ENCODE data around the gene AMDHD2. TPM values are rescaled to one million over a fixed set of nuclear protein-coding genes. Genes with fewer than 3 reads are reported as not detected.
A peak's percentile ranks its signal among the peaks of the same experiment; 100 is the strongest.

The AMDHD2 gene
- total RNA-seq, 1 experiment from 2014 or later: 25.9 TPM

DNA sequence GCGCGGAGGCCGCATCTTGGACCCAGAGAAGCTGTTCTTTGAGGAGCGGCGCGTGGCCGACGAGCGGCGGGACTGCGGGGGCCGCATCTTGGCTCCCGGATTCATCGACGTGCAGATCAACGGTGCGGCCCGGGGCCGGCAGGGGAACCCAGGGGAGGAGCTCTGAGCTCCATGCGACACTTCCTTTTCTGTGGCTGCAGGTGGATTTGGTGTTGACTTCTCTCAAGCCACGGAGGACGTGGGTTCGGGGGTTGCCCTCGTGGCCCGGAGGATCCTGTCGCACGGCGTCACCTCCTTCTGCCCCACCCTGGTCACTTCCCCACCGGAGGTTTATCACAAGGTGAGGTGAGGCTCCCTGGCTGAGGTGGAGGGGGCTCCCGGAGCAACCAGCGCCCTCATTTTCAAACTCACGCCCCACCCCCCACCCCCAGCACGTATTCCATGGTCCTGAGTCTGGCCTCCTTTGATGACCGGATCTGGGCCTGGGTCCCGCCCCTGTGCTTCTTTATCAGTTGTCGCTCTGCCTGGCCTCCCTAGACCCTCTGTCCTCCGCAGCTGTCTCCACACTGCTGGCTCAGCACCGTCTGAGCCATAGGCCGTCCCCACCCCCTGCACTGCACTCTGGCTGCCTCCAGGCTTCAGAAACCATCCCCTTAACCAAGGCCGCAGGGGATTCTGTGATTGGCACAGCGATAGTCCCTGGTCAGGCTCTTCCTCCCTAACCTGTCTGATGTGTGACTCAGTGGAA is 787 bp downstream of the AMDHD2 start:
- Histone ChIP-seq H3K4me3 (peak overlapping the region; percentile 69), H3K9me3 (no peaks in the 10 kb centered on the region), H3K27me3 (no peaks in the 10 kb centered on the region), H3K36me3 (peaks cover 62% of the 10 kb centered on the region)
- no peak for DNase-seq

DNA sequence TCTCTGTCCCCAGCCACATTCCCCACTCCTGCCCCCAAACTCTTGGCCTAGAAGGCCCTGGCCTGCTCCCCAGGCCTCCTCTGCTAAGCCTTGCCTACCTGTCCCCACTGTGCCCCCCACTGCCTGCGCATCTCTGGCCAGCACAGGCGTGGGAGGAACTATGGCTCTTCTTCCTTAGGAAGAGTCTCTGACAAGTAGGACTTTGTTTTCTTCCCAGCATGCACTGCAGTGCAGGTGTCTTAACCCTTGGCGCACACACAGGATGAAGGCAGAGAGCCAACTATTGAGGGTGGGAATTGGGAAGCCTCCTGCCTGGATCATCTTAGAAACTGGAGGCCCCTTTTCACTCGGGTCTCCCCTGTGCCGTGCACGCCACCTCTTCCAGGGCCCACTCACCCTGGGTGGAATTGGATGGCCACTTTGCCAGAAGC is 3.6 kb downstream of the AMDHD2 start:
- DNase-seq: no peak
- peaks cover 73% of the 10 kb centered on the region for H3K36me3 ChIP-seq
- H3K9me3 ChIP-seq: no peaks in the 10 kb centered on the region
- H3K4me3 ChIP-seq: no peak overlapping the region
- no peaks in the 10 kb centered on the region for H3K27me3 ChIP-seq

DNA sequence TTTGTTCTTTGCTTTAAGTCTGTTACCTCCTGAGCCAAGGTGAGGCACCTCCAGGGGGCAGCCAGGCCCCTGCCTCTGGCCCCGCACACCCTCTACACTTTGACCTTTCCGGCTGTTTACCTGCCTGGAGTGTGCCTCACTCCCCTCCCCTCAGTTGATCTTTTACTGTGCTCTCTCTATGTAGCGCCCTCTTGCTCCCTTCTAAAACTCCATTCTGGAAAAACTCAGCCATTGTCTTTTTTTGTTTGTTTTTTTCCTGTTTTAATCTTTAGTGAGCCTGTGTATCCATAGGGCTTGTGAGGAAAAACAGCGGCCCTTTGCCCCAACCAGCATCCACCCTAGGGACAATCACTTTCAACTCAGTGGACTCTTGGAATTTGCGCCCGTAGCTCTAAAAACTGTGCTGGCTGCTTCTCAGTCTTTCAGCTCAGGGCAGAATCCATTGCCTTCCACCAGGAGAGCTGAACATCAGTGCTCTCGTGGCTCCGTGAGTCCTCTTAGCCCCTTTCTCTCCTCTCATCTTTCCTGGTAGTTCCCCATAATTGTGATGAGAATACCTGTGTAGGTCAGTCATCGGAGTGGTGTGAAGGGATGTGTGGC is 4.3 kb downstream of the AMDHD2 start:
- H3K27me3 ChIP-seq: no peaks in the 10 kb centered on the region
- DNase-seq: no peak
- no peaks in the 10 kb centered on the region for H3K9me3 ChIP-seq
- H3K36me3 ChIP-seq: peaks cover 73% of the 10 kb centered on the region
- no peak overlapping the region for H3K4me3 ChIP-seq

- Histone ChIP-seq H3K4me3 (no peak overlapping the region), H3K27me3 (no peaks in the 10 kb centered on the region), H3K36me3 (peaks cover 78% of the 10 kb centered on the region), H3K9me3 (no peaks in the 10 kb centered on the region)
- DNase-seq: no peak
Observed at GRCh38 chr16:2526135-2526534, 6.0 kb downstream of the AMDHD2 start.

DNA sequence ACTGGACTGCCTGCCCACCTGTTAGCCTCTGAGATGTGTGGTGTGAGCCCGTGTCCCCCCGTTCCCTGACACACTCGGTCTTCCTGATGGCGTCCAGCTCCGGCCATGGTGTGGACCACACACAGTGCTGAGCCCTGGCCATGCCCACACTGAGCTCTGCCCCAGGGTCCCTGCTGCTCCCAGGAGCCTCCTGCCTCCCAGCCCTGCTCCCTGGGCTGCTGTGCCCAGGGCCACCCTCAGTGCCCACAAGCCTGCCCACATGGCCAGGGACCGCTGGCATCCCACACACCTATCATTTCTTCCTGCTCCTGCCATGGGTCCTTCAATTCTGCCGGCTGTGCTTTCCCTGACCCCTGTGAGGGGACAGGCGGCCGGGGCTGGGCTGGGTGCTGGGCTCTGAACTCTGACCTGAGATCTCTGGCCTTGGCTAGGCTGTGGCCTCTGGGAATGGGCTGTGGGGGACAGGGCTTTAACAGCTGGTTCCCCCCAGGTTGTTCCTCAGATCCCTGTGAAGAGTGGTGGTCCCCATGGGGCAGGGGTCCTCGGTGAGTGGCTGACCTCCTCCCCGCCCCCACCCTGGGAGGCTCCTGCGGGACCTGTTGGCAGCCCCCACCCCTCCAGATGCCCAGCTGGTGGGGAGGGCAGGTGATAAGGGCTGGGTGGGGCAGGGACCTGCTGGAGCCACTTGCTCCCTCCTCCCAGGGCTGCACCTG is 7.1 kb downstream of the AMDHD2 start:
- H3K27me3 ChIP-seq: no peaks in the 10 kb centered on the region
- H3K36me3 ChIP-seq: peaks cover 68% of the 10 kb centered on the region
- no peaks in the 10 kb centered on the region for H3K9me3 ChIP-seq
- no peak for DNase-seq
- no peak overlapping the region for H3K4me3 ChIP-seq

DNA sequence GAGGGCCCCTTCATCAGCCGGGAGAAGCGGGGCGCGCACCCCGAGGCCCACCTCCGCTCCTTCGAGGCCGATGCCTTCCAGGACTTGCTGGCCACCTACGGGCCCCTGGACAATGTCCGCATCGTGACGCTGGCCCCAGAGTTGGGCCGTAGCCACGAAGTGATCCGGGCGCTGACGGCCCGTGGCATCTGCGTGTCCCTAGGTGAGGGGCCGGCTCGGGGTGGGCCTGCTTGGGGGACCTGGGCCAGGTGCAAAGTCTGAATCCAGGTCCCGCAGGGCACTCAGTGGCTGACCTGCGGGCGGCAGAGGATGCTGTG is 7.6 kb downstream of the AMDHD2 start:
- Histone ChIP-seq H3K27me3 (no peaks in the 10 kb centered on the region), H3K36me3 (peaks cover 68% of the 10 kb centered on the region), H3K4me3 (no peak overlapping the region), H3K9me3 (no peaks in the 10 kb centered on the region)
- DNase-seq: no peak

GRCh38 chr16:2528161-2529060 is 8.2 kb downstream of the AMDHD2 start:
- peaks cover 62% of the 10 kb centered on the region for H3K36me3 ChIP-seq
- no peak overlapping the region for H3K4me3 ChIP-seq
- no peaks in the 10 kb centered on the region for H3K27me3 ChIP-seq
- no peaks in the 10 kb centered on the region for H3K9me3 ChIP-seq
- no peak for DNase-seq

DNA sequence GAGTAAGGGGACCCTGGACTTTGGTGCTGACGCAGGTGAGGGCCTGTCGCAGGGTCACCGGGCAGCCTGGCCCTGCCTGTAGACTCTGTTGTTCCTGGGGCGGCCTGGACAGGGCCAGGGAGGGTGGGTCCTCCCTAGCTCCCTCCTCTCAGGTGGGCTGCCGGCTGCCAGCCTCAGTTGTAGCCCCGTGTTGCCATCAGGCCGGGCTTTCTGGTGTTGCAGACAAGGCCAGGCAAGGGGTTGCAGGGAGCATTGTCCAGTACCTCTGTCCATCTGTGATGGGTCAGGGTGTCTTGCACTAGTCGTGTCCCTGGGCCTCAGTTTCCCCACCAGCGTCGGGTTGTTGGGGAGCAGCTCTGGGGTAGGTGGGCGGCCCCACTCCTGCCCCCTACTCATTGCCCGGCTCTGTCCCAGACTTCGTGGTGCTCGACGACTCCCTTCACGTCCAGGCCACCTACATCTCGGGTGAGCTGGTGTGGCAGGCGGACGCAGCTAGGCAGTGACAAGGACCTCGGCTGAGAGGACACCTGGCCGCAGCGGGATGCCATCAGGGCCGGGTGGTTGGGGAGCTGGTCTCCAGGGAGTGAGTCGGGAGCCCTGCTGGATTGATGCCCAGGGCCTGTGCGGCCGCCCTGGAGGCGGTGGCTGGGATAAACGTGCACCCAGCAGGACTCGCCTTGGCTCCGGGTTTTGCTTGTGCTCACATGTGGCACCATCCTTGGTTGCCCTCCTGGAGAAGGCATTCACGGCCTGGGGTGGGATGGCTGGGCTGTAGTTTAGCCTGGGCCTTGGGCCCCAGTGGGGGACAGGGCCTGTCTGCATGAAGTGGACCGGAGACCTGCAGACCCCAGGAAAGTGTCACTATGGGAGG is 9.1 kb downstream of the AMDHD2 start:
- H3K4me3 ChIP-seq: no peak overlapping the region
- H3K36me3 ChIP-seq: peaks cover 53% of the 10 kb centered on the region
- no peaks in the 10 kb centered on the region for H3K9me3 ChIP-seq
- peak; percentile 61 for DNase-seq
- no peaks in the 10 kb centered on the region for H3K27me3 ChIP-seq

DNA sequence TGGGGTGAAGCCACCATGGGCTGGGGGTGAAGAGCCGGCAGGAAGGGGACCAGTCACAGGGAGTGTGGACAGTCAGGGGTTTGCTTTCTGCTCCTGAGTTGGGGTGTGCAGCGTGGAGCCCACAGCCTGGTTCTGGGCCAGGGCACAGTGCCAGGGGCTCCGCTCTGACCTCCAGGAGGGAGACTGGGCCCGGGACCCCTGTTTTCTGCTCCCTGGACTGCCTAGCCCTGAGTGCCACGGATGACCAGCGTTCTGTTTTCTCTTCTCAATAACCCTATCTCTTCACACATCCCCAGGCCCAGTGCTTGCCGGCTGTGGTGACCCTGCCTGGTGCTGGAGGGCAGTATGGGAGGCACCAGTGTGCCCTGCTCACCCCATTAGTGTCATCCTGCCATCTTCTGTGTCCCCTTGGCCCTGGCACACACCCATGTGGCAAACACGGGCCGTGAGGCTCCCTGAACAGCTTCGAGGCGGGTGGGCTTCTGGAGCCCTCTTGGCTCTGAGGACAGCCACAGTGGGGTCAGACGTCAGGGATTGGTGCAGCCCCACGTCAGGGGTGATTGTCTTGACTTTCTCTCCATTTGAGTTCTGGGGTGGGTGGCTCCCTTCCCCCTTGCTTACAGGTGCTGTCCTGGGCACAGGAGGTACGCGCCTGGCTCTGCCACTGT is 9.9 kb downstream of the AMDHD2 start:
- no peaks in the 10 kb centered on the region for H3K27me3 ChIP-seq
- H3K4me3 ChIP-seq: no peak overlapping the region
- DNase-seq: no peak
- no peaks in the 10 kb centered on the region for H3K9me3 ChIP-seq
- peaks cover 46% of the 10 kb centered on the region for H3K36me3 ChIP-seq

DNA sequence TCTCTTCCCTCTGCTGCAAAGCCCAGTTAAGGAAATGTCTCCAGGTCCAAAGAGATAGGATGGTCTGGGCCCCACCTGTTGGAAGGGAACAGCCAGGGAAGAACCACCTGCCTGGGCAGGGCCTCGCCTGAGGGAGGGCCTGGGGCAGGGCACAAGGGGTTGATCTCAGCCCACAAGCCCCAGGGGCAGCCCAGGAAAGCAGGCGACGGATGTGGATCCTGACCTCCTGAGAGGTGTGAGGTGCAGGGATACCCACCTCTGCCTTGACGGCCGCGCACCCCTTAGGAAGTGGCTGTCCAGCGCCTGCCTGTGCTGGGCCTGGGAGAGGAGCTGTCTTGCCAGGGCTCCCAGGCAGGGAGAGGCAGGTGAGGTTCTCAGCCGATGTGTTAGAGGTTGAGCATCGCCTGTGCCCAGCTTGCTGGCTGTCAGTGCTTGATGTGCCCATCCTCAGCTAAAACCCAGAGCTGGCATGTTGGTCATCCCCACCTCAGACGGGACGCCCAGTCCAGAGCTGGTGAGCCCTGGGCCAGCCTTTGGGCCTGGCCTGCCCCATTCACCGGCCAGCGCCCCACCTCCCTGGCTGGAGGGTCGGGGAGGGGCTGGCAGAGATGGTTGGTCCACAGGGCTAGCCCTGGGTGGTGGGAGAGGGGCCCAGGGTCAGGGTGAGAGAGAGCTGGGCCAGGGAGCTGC is 10.6 kb downstream of the AMDHD2 start:
- Histone ChIP-seq H3K4me3 (no peak overlapping the region), H3K27me3 (no peaks in the 10 kb centered on the region), H3K36me3 (peaks cover 42% of the 10 kb centered on the region), H3K9me3 (no peaks in the 10 kb centered on the region)
- DNase-seq: no peak

DNA sequence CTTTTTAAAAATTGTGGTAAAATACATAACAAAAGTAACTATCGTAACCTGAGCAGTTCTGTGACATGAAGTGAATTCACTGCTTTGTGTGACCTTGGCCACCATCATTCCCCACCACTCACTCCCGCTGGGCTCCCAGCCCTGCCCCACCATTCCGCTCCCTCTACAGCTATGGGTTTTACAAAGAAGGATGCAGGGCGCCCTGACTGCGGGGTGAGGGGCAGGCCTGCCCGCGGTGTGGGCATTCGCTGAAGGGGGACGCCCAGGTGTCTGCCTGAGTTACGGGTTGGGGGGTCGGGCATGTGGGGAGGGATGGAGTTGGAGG is 11.2 kb downstream of the AMDHD2 start, which contains the start of gene CEMP1:
Gene CEMP1, minus strand, starts transcription at position 38 of the 325 bp plus-strand sequence. CDS start 335 bp downstream, outside the sequence.
- peak within 1 kb of the TSS; percentile 46 for H3K4me3 ChIP-seq
- H3K9me3 ChIP-seq: no peaks in the 10 kb centered on the region
- no peaks in the 10 kb centered on the region for H3K27me3 ChIP-seq
- H3K36me3 ChIP-seq: peaks cover 36% of the 10 kb centered on the region
- DNase-seq: no peak

GRCh38 chr16:2531696-2532493 is 11.7 kb downstream of the AMDHD2 start:
- peak; percentile 99 for DNase-seq
- Histone ChIP-seq H3K4me3 (peak overlapping the region; percentile 46), H3K27me3 (no peaks in the 10 kb centered on the region)

DNA sequence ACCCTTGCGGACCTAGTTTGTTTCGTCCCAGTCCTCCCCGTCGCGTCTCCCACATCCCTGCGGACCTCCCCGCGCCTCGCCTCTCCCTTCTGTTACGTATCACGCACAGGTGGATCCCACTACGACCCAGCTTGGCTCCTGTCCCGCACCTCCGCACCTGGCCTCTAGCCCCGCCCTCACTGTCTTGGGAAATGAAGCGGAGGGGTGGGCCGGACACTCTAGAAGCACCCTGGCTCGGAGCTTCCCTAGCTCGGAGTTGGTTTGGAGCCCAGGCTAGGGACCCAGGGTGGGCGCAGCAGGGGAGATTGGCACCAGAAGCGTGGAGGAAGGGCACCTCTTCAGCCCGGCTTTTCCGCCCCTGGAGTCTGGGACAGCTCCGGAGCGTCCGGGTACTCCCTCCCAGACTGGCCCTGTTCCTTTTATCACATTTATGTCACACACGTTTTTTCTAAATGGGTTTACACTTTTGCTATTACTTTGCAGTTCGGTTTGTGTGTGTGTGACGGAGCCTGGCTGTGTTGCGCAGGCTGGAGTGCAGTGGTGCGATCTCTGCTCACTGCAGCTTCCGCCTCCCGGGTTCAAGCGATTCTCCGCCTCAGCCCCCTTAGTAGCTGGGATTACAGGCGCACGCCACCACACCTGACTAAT is 12.4 kb downstream of the AMDHD2 start:
- Histone ChIP-seq H3K27me3 (no peaks in the 10 kb centered on the region), H3K9me3 (no peaks in the 10 kb centered on the region), H3K36me3 (peaks cover 28% of the 10 kb centered on the region), H3K4me3 (peak overlapping the region; percentile 46)
- DNase-seq: no peak

More at GRCh38 chr16:2531696-2532493, 11.7 kb downstream of the AMDHD2 start:
- Histone ChIP-seq H3K9me3 (no peaks in the 10 kb centered on the region), H3K36me3 (peaks cover 30% of the 10 kb centered on the region)

All from MG63 (cell line).